Measurements from ENCODE around the gene MRS2. TPM values are rescaled to one million over a fixed set of nuclear protein-coding genes. Genes with fewer than 3 reads are reported as not detected.
A peak's percentile ranks its signal among the peaks of the same experiment; 100 is the strongest.

The MRS2 gene
- polyA plus RNA-seq, 6 donors from 2014 or later, result 17.3 to 31.6 (median 19.3) TPM

DNA sequence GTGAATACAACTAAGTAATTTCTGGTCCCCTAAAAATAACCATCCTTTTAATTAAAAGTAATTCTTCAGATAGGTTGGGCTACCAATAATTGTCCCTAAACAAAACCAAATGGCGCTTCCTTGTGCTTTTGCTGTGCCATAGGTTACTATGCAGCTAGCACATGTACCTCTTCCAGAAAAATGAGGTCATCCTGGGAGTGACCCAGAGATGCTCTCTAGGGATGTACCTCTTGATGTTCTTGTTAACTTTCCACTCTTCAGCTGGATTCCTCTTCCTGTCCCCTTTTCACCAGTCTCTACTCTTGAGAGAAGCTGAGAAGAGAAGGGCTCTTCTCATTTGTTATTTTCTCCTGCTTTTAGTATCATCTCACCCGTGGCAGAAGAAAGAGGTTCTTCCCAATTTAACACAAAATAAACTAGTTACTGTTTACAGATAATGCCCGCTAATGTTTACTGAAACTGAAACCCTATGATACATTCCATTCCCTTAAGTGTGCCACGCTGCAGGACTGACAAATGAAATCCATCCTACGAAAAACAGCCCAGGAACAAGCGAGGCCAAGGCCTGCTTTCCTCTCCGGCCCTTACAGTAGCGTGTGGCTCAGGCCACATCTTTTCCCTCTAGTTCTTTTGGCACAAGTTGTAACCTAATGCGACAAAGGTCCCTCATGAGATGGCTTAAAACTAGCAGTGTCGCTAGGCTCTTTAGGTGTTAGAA is 24.2 kb downstream of the MRS2 start:
- Mint-ChIP-seq H3K4me1 (no peaks in the 10 kb centered on the region), H3K27me3 (no peaks in the 10 kb centered on the region), H3K4me3 (no peak overlapping the region), H3K36me3 (peaks cover 9 to 12% of the 10 kb centered on the region in 2 donors), H3K9me3 (no peaks in the 10 kb centered on the region), H3K27ac (peak overlapping the region in 2 of 6 donors; percentile 8 to 68)
- DNase-seq (no peak), ATAC-seq (ENCODE audit: low read depth in 2 of 2) (no peak)

DNA sequence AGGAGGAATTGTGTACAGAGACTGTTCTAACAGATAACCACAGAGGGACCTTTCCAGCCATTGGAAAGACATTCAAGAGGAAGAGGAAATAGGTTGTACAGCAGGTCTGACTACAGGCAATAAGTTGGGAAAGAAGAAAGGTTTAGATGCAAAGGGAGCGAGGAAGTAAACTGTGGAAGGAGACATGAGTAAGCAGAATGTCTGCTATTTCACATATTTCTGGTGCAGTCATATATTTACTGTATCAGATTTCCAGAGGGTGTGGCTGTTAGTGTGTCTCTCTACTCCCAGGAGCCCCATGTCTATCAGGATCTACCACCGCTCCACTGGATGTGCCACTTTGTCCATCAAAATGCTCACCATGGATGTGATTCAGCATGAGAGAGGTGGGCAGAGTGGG is 25.9 kb downstream of the MRS2 start:
- Mint-ChIP-seq H3K27me3 (no peaks in the 10 kb centered on the region), H3K27ac (peak overlapping the region in 2 of 6 donors; percentile 34 to 59), H3K4me3 (no peak overlapping the region), H3K4me1 (no peaks in the 10 kb centered on the region), H3K9me3 (no peaks in the 10 kb centered on the region), H3K36me3 (peaks cover 7 to 9% of the 10 kb centered on the region in 2 donors)
- ATAC-seq (ENCODE audit: low read depth in 2 of 2) (no peak), DNase-seq (no peak)

DNA sequence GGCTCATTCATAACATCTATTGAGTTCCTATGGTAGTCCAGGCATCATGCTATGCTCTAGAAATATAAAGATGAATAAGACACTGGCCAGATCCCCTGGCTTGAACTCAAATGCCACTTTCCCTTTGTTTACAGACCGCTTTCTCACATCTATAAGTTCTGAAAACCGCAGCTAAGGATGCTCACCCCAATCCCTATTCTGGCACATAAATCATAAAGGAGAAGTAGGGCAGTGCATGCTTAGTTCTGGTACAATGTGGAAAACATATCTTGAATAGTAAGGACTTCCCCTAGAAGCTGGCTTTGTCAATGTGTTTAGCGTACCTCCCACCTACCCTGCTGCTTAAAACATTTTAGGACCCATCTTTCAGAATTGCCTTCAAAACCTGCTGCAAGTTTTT is 26.4 kb downstream of the MRS2 start:
- H3K27ac Mint-ChIP-seq, result no peak overlapping the region
- no peak for DNase-seq
- no peaks in the 10 kb centered on the region for H3K27me3 Mint-ChIP-seq
- H3K4me3 Mint-ChIP-seq, result no peak overlapping the region
- no peaks in the 10 kb centered on the region for H3K4me1 Mint-ChIP-seq
- H3K36me3 Mint-ChIP-seq, result peaks cover 7 to 9% of the 10 kb centered on the region in 2 donors
- ATAC-seq (ENCODE audit: low read depth in 2 of 2), result no peak
- H3K9me3 Mint-ChIP-seq, result no peaks in the 10 kb centered on the region

DNA sequence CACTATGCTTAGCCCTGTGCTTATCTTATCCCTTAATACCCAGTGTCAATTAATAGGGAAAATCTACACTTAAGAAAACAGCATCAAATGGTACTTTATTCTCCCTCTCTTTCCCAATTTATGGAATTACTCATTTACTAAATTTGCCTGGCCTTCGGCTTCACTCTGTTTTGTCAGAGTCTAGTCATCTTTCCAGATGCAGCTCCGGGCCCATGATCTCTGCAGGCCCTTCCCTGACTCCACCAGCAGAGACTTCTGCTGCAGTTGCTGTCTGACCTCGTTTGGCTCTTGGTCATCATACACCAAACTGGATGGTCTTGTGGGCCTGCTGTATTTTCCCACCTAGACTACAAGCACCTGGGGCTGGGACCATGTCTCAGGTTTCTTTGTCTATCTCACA is 27.4 kb downstream of the MRS2 start:
- no peaks in the 10 kb centered on the region for H3K27me3 Mint-ChIP-seq
- H3K27ac Mint-ChIP-seq, result no peak overlapping the region
- no peak overlapping the region for H3K4me3 Mint-ChIP-seq
- no peaks in the 10 kb centered on the region for H3K4me1 Mint-ChIP-seq
- ATAC-seq (ENCODE audit: low read depth in 2 of 2) (no peak), DNase-seq (no peak)
- H3K9me3 Mint-ChIP-seq, result no peaks in the 10 kb centered on the region
- peaks cover under 1% of the 10 kb centered on the region in 2 donors for H3K36me3 Mint-ChIP-seq

DNA sequence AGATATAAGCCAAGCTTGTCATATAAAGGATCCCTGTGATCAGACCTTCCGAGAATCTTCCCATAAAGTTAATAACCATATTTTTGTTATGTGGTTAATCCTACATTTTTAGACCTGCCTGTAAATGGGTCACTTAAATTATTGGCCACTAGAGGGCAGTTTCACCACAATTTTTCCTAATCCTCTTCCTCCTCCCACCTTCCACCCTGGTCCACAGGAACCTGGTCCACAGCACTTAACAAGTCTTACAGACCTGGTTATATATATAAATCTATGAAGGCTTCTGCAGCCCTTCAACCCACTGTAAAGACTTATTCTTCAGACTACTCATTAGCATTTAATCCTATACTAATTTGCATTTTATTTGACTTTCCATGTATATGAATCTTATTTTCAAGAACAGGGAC is 28.3 kb downstream of the MRS2 start:
- peak overlapping the region in 1 of 6 donors; percentile 54 for H3K27ac Mint-ChIP-seq
- no peaks in the 10 kb centered on the region for H3K27me3 Mint-ChIP-seq
- no peak overlapping the region for H3K4me3 Mint-ChIP-seq
- H3K4me1 Mint-ChIP-seq, result no peaks in the 10 kb centered on the region
- no peaks in the 10 kb centered on the region for H3K36me3 Mint-ChIP-seq
- peak; percentile 47 to 50 for ATAC-seq (ENCODE audit: low read depth in 2 of 2)
- H3K9me3 Mint-ChIP-seq, result no peaks in the 10 kb centered on the region
- peak; percentile 34 for DNase-seq

DNA sequence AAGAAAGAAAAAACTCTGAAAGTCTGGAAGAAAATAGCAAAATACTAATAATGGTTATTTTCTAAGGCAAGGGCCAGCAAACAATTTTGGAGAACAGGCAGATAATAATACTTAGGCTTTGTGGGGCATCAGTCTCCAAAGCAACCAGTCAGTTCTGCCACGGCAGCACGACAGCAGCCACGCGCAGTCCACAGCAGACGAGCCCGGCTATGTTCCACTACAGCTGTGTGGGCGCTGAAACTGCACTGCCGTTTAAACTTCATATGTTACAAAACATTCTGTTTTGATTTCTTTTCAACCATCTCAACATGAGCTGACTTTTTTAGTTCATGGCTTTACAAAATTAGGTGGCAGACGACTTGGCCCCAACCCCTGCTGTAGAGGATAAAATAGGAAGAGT is 29.9 kb downstream of the MRS2 start:
- H3K9me3 Mint-ChIP-seq, result no peaks in the 10 kb centered on the region
- no peaks in the 10 kb centered on the region for H3K36me3 Mint-ChIP-seq
- no peaks in the 10 kb centered on the region for H3K27me3 Mint-ChIP-seq
- no peak for ATAC-seq (ENCODE audit: low read depth in 2 of 2)
- no peak for DNase-seq
- H3K4me3 Mint-ChIP-seq, result no peak overlapping the region
- H3K4me1 Mint-ChIP-seq, result no peaks in the 10 kb centered on the region
- no peak overlapping the region for H3K27ac Mint-ChIP-seq

DNA sequence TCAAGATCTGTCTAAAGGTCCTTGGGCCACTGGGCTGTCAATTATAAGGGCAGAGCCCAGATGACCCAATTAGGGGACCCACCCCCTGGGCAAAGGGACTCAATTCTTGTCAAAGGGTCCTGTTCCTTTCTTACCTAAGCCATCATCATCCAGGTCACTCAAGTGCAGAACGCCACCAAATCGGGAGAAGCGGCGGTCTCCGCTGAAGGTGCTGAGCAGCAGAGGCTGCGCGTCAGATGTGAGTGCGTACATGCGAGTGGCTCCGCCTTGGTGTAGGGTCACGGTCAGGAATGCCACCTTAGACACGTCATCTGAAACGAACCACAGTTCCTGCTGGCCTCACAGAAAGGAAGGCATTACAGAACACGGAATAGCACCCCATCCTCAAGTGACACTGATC is 34.2 kb downstream of the MRS2 start:
- no peaks in the 10 kb centered on the region for H3K4me1 Mint-ChIP-seq
- H3K9me3 Mint-ChIP-seq, result no peaks in the 10 kb centered on the region
- H3K4me3 Mint-ChIP-seq, result no peak overlapping the region
- no peaks in the 10 kb centered on the region for H3K27me3 Mint-ChIP-seq
- DNase-seq (no peak), ATAC-seq (ENCODE audit: low read depth in 2 of 2) (no peak)
- peaks cover 0 to 6% of the 10 kb centered on the region in 2 donors for H3K36me3 Mint-ChIP-seq
- no peak overlapping the region for H3K27ac Mint-ChIP-seq

DNA sequence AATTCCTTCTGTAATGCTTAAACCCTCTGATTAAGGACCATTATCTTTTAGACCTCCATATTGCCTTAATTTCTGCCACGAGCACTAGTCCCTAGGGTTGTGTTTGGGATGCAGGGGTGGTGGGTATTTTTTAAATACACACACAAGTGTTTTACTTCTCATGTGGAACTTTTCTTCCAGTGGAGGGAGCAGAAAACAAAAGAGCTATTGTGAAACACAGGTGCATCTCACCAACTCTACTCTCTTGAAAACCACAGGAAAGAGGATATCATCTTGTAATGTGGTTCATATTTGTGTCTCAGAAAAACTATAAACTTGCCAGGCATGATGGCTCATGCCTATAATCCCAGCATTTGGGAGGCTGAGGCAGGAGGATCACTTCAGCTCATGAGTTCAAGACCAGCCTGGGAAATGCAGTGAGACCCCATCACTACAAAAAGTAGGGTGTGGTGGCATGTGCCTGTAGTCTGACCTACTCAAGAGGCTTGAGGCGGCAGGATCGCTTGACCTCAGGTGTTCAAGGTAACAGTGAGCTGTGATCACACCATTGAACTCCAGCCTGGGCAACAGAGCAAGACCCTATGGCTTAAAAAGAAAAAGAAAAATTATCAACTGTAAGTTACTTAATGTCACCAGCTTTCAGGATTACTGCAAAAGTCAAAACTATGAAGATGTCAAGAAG is 37.3 kb downstream of the MRS2 start:
- Mint-ChIP-seq H3K36me3 (peaks cover 0 to 6% of the 10 kb centered on the region in 2 donors), H3K9me3 (no peaks in the 10 kb centered on the region), H3K4me1 (no peaks in the 10 kb centered on the region), H3K4me3 (no peak overlapping the region), H3K27me3 (no peaks in the 10 kb centered on the region), H3K27ac (no peak overlapping the region)
- DNase-seq (no peak), ATAC-seq (ENCODE audit: low read depth in 2 of 2) (no peak)

DNA sequence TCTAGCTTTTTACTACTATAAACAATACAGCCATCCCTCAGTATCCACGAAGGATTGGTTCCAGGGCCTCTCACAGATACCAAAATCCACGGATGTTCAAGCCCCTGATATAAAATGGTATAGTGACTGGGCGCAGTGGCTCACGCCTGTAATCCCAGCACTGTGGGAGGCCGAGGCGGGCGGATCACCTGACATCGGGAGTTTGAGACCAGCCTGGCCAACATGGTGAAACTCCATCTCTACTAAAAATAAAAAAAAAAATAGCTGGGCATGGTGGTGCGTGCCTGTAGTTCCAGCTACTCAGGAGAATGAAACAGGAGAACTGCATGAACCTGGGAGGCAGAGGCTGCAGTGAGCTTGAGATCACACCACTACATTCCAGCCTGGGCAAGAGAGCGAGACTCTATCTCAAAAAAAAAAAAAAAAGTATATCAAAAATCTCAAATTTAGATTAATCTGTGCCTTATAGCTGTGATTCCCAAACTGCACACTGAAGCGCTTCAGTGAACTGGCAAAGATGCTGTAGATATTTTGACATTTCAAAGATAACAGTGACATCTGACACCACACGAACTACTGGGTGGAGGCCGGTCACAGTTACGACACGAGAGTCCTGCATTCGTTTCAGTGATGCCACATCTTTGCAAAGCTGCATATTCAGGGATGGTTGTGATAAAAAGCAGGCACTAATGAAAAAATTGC is 38.3 kb downstream of the MRS2 start:
- Mint-ChIP-seq H3K4me3 (no peak overlapping the region), H3K4me1 (no peaks in the 10 kb centered on the region), H3K27ac (no peak overlapping the region), H3K27me3 (no peaks in the 10 kb centered on the region), H3K36me3 (peaks cover 0 to 6% of the 10 kb centered on the region in 2 donors), H3K9me3 (no peaks in the 10 kb centered on the region)
- no peak for ATAC-seq (ENCODE audit: low read depth in 2 of 2)
- no peak for DNase-seq

DNA sequence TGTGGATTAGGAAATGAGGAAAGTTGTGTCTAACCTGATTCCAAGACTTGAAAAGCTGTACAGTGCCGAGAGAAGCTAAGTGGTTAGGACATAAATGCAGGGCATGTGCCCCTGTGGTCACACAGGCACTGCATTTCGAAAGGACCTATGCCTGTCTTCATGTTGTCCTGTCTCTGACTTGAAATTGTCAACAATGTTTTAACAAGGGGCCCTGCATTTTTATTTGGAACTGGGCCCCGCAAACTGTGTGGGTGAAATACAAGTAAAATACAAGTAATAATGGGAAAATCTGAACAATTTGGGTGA is 38.8 kb downstream of the MRS2 start:
- DNase-seq, result no peak
- H3K4me1 Mint-ChIP-seq, result no peaks in the 10 kb centered on the region
- ATAC-seq (ENCODE audit: low read depth in 2 of 2), result no peak
- no peak overlapping the region for H3K4me3 Mint-ChIP-seq
- H3K27me3 Mint-ChIP-seq, result no peaks in the 10 kb centered on the region
- H3K36me3 Mint-ChIP-seq, result peaks cover 0 to 6% of the 10 kb centered on the region in 2 donors
- no peak overlapping the region for H3K27ac Mint-ChIP-seq
- no peaks in the 10 kb centered on the region for H3K9me3 Mint-ChIP-seq

DNA sequence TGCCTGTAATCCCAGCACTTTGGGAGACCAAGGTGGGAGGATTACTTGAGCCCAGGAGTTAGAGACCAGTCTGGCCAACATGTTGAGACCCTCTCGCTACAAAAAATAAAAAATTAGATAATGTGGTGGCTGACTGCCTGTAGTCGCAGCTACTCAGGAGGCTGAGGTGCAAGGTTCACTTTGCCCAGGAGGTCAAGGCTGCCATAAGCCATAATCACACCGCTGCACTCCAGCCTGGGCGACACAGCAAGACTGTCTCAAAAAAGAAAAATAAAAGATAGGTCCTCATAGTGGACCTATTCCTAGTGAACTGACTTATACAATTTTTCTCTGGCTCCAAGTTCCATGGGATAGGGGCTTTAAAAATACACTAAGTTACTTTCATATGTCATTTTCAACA is 41.9 kb downstream of the MRS2 start:
- Mint-ChIP-seq H3K4me3 (no peak overlapping the region), H3K9me3 (no peaks in the 10 kb centered on the region), H3K27me3 (no peaks in the 10 kb centered on the region), H3K4me1 (no peaks in the 10 kb centered on the region), H3K36me3 (no peaks in the 10 kb centered on the region), H3K27ac (no peak overlapping the region)
- DNase-seq, result no peak
- no peak for ATAC-seq (ENCODE audit: low read depth in 2 of 2)

DNA sequence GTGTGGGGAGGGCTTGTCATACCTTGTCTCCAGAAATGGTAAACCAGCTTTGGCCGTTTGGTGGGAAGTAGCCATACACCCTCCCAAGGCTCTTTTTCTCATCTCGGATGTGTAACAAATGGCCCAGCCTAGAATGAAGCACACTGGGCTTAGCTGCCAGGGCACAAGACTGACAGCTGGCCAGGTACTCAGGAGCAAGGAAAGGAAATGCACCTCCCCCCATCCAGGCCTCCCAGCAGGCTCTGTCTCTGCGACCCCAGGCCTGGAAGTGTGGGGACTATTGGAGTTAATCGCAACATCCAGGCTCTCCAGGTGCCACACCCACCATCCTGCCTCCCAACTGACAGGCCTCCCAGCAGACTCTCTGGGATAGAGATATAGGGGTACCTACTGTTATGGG is 43.0 kb downstream of the MRS2 start:
- H3K4me3 Mint-ChIP-seq, result no peak overlapping the region
- no peaks in the 10 kb centered on the region for H3K27me3 Mint-ChIP-seq
- DNase-seq (no peak), ATAC-seq (ENCODE audit: low read depth in 2 of 2) (no peak)
- peak overlapping the region in 2 of 6 donors; percentile 28 to 47 for H3K27ac Mint-ChIP-seq
- H3K4me1 Mint-ChIP-seq, result no peaks in the 10 kb centered on the region
- H3K9me3 Mint-ChIP-seq, result no peaks in the 10 kb centered on the region
- H3K36me3 Mint-ChIP-seq, result no peaks in the 10 kb centered on the region

DNA sequence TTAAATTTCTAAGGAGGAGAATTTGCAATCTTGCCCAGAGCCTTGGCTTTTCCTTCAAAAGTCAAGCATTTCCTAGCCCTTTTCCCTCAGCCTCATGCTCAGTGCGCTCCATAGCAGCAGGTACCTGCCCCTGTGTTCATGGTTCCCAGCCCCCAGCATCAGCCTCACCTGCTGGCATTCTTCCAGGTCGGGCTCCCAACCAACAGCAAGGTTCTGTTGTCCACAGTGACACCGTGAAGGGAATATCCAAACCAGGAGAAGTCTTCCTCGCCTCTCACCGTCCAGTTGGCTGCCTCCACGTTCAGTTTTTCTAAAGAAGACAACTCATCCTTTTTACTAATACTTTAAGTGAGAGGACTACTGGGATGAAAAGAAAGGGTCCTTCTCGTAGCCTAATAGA is 43.9 kb downstream of the MRS2 start:
- no peaks in the 10 kb centered on the region for H3K36me3 Mint-ChIP-seq
- H3K4me1 Mint-ChIP-seq, result no peaks in the 10 kb centered on the region
- DNase-seq, result no peak
- H3K27ac Mint-ChIP-seq, result peak overlapping the region in 1 of 6 donors; percentile 60
- ATAC-seq (ENCODE audit: low read depth in 2 of 2), result no peak
- H3K27me3 Mint-ChIP-seq, result no peaks in the 10 kb centered on the region
- no peak overlapping the region for H3K4me3 Mint-ChIP-seq
- no peaks in the 10 kb centered on the region for H3K9me3 Mint-ChIP-seq

DNA sequence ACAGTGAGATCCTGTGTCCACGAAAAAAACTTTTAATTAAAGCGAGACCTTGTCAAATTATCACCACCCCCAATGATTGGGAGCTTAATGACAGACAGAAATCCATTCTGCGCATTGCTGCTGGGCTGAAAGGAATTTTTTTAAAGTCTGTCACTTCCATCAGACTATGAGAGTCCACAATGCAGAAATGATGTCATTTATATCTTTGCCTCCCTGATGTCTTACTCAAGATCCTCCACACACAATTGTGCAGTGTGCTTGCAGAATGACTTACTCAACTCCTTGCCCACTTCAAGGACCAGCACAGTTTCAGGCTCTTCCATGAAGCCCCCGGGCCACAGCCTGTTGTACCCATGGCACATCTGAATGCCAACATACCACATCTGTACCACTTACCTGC is 45.7 kb downstream of the MRS2 start:
- ATAC-seq (ENCODE audit: low read depth in 2 of 2) (no peak), DNase-seq (no peak)
- Mint-ChIP-seq H3K9me3 (no peaks in the 10 kb centered on the region), H3K27me3 (no peaks in the 10 kb centered on the region), H3K4me3 (no peak overlapping the region), H3K27ac (peak overlapping the region in 1 of 6 donors; percentile 63), H3K36me3 (no peaks in the 10 kb centered on the region), H3K4me1 (no peaks in the 10 kb centered on the region)
